ENCODE results near the gene HLCS. TPM values are rescaled to one million over a fixed set of nuclear protein-coding genes. Genes with fewer than 3 reads are reported as not detected.

The HLCS gene
- total and polyA plus RNA-seq, 2 experiments from 2014 or later, result 10.6 to 30.4 TPM

DNA sequence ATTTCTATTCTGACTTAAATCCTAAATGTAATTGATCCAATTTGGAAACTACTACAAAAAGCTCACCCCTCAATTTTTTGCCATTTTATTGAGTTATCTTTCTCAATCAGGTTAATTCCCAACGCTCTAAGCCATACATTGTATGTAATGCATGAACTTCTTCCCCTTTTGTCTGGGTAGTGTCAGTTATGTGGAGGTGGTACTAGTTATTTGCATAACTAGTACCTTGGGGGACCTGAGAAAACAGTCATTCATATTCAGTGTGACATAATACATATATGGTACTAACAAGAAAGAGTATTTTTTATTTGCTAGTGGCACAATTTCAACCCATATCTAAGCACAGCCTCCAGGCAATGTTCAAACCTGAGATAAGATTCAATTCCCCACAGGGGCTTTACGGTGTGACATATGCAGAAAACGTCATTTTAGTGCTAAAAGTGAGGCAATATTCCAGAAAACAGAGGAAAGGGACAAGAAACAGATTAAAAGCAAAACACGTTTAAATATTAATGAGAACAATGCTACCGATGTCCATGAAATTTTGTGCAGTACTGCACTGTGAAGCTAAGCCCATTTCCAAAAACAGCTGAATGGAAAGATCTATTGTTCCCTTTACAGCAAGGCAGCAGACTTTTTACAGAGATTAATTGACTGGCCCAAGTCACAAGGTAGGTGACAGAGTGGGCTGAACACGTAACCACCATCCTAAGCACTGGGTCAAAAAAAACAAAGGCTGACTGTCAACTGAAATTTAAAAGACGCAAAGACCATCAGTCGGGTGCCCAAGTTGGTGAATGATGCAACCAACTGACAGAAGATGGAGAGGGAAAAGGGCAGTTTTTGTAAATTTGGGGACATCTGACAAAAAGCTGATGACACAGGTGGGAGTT, 1.4 kb downstream of the HLCS start:
- Histone ChIP-seq H3K9me3 (ENCODE audit: low read depth) (no peaks in the 10 kb centered on the region), H4K20me1 (ENCODE audit: insufficient read depth, poor library complexity, severe bottlenecking) (no peaks in the 10 kb centered on the region), H3K36me3 (replicated peaks; ENCODE audit: insufficient read depth, low read depth) (no peaks in the 10 kb centered on the region), H3K4me2 (peak overlapping the region; percentile 97), H3K27me3 (no peaks in the 10 kb centered on the region), H3K79me2 (peaks cover 5% of the 10 kb centered on the region), H3K27ac (peak overlapping the region; percentile 98), H2AFZ (no peak overlapping the region), H3K4me1 (ENCODE audit: insufficient read depth) (peaks cover 7% of the 10 kb centered on the region), H3K4me3 (peak overlapping the region; percentile 92), H3K9me2 (replicated peaks; ENCODE audit: insufficient read depth) (no peaks in the 10 kb centered on the region)
- DNase-seq (ENCODE audit: low spot score), result no peak
- 82% methylated on average over 8 of the region's 8 CpGs for WGBS (ENCODE audit: low lambda C conversion rate, missing lambda C conversion rate)
- TF ChIP-seq EZH2phosphoT487 (IDR thresholded peaks at IDR 0.05; ENCODE audit: low read depth, severe bottlenecking, unreplicated experiment) (no peak), EZH2 (IDR thresholded peaks at IDR 0.05; ENCODE audit: borderline replicate concordance) (no peak)
- TF ChIP-seq, protein P1, sequence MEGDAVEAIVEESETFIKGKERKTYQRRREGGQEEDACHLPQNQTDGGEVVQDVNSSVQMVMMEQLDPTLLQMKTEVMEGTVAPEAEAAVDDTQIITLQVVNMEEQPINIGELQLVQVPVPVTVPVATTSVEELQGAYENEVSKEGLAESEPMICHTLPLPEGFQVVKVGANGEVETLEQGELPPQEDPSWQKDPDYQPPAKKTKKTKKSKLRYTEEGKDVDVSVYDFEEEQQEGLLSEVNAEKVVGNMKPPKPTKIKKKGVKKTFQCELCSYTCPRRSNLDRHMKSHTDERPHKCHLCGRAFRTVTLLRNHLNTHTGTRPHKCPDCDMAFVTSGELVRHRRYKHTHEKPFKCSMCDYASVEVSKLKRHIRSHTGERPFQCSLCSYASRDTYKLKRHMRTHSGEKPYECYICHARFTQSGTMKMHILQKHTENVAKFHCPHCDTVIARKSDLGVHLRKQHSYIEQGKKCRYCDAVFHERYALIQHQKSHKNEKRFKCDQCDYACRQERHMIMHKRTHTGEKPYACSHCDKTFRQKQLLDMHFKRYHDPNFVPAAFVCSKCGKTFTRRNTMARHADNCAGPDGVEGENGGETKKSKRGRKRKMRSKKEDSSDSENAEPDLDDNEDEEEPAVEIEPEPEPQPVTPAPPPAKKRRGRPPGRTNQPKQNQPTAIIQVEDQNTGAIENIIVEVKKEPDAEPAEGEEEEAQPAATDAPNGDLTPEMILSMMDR (IDR thresholded peaks at IDR 0.05; ENCODE audit: poor library complexity), result no peak

DNA sequence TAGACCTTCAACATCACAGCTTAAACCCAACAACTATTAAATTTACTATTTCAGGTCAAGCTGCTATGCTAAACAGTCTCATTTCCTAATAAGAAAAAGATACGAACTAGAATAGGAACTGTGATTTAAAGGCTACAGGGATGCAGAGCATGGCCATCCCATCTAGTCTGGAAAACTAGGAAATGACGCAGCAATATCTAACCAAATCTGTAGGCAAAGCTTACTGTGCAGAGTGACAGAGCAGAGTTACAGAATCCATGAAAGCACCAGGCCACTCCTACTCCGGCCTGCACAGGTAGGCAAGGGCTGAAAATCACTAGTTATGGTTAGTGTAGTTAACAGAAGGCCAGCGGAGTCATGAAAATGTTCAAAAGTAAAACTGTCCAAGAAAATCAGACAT, 2.1 kb downstream of the HLCS start:
- H2AFZ ChIP-seq, result no peak overlapping the region
- no peaks in the 10 kb centered on the region for H3K9me3 ChIP-seq (ENCODE audit: low read depth)
- no peak for DNase-seq (ENCODE audit: low spot score)
- no peaks in the 10 kb centered on the region for H3K9me2 ChIP-seq (replicated peaks; ENCODE audit: insufficient read depth)
- peaks cover 5% of the 10 kb centered on the region for H3K79me2 ChIP-seq
- H3K4me1 ChIP-seq (ENCODE audit: insufficient read depth), result peaks cover 7% of the 10 kb centered on the region
- no peaks in the 10 kb centered on the region for H3K36me3 ChIP-seq (replicated peaks; ENCODE audit: insufficient read depth, low read depth)
- TF ChIP-seq, protein P1 (IDR thresholded peaks at IDR 0.05; ENCODE audit: poor library complexity), result no peak
- TF ChIP-seq EZH2 (IDR thresholded peaks at IDR 0.05; ENCODE audit: borderline replicate concordance) (no peak), EZH2phosphoT487 (IDR thresholded peaks at IDR 0.05; ENCODE audit: low read depth, severe bottlenecking, unreplicated experiment) (no peak)
- H3K4me3 ChIP-seq, result no peak overlapping the region
- no peak overlapping the region for H3K4me2 ChIP-seq
- no peaks in the 10 kb centered on the region for H3K27me3 ChIP-seq
- 94% methylated on average over 4 of the region's 4 CpGs for WGBS (ENCODE audit: low lambda C conversion rate, missing lambda C conversion rate)
- no peak overlapping the region for H3K27ac ChIP-seq
- no peaks in the 10 kb centered on the region for H4K20me1 ChIP-seq (ENCODE audit: insufficient read depth, poor library complexity, severe bottlenecking)

DNA sequence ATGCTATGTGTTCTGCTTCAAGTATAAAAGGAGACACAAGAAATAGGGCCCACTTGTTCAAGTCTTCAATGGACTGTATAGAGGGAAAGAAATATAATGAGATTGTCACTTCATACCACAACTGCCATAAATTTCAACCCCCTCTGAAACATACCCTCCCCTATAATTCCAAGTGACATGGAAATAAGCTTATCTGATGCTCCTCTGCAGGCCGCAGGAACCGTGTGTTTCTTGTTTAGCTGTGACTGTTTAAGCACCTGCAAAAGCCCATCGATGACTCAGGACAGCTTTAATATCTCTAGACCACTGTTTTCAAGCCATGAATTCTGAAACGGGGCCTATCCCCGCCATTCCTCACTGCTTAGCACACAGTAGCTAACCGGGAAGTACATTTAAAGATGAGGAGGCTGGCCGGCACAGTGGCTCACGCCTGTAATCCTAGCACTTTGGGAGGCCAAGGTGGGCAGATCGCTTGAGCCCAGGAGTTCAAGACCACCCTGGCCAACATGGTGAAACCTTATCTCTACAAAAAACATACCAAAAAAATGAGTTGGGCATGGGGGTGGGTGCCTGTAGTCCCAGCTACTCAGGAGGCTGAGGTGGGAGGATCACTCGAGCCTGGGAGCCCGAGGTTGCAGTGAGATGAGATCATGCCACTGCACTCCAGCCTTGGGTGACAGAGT, 4.2 kb downstream of the HLCS start:
- DNase-seq (ENCODE audit: low spot score), result no peak
- Histone ChIP-seq H3K9me2 (replicated peaks; ENCODE audit: insufficient read depth) (no peaks in the 10 kb centered on the region), H3K36me3 (replicated peaks; ENCODE audit: insufficient read depth, low read depth) (no peaks in the 10 kb centered on the region), H3K79me2 (peaks cover 5% of the 10 kb centered on the region), H3K9me3 (ENCODE audit: low read depth) (no peaks in the 10 kb centered on the region), H4K20me1 (ENCODE audit: insufficient read depth, poor library complexity, severe bottlenecking) (no peaks in the 10 kb centered on the region), H2AFZ (no peak overlapping the region), H3K27me3 (no peaks in the 10 kb centered on the region), H3K27ac (no peak overlapping the region), H3K4me2 (no peak overlapping the region), H3K4me3 (no peak overlapping the region), H3K4me1 (ENCODE audit: insufficient read depth) (peaks cover 7% of the 10 kb centered on the region)
- no peak for TF ChIP-seq EZH2 (IDR thresholded peaks at IDR 0.05; ENCODE audit: borderline replicate concordance)
- 88% methylated on average over 11 of the region's 11 CpGs for WGBS (ENCODE audit: low lambda C conversion rate, missing lambda C conversion rate)
